Astrocyte (in vitro differentiated cells and primary cell): ENCODE results near the gene PTPN4. TPM values are rescaled to one million over a fixed set of nuclear protein-coding genes. Genes with fewer than 3 reads are reported as not detected.

Experiments used
- DNase-seq: peaks from one replicate; pipeline ENCODE4 v3.0.0-alpha.2; 2010; ENCODE audit warnings: low read depth
- FAIRE-seq: peaks from 2 replicates; lab custom pipeline; 2011; peaks lifted over from hg19 to GRCh38; lab: Jason Lieb, UNC
- H2AFZ ChIP-seq: 2 replicates; pipeline ENCODE4 v1.6.0; 2012; ENCODE audit warnings: low read depth, low read length, inconsistent platforms
- H3K27ac ChIP-seq: 2 replicates; pipeline ENCODE4 v1.5.1; 2011; ENCODE audit warnings: low read depth, low read length, inconsistent platforms
- H3K27me3 ChIP-seq: 2 replicates; pipeline ENCODE4 v1.6.0; 2011; ENCODE audit warnings: low read length, inconsistent platforms; ENCODE audit not compliant: insufficient read depth
- H3K36me3 ChIP-seq: 2 replicates; pipeline ENCODE4 v1.5.1; 2011; ENCODE audit warnings: low read length, inconsistent platforms; ENCODE audit not compliant: insufficient read depth
- H3K4me1 ChIP-seq: 2 replicates; pipeline ENCODE4 v1.5.1; 2011; ENCODE audit warnings: low read length, inconsistent platforms; ENCODE audit not compliant: insufficient read depth
- H3K4me2 ChIP-seq: 2 replicates; pipeline ENCODE4 v1.6.0; 2012; ENCODE audit warnings: low read length, inconsistent platforms
- H3K4me3 ChIP-seq: 2 replicates; pipeline ENCODE4 v1.5.1; 2011; ENCODE audit warnings: low read depth, mild to moderate bottlenecking, low read length, inconsistent platforms; ENCODE audit not compliant: insufficient read depth
- H3K79me2 ChIP-seq: 2 replicates; pipeline ENCODE4 v1.6.0; 2012; ENCODE audit warnings: mild to moderate bottlenecking, low read length, inconsistent platforms; ENCODE audit not compliant: insufficient read depth
- H3K9ac ChIP-seq: 2 replicates; pipeline ENCODE4 v1.6.0; 2012; ENCODE audit warnings: mild to moderate bottlenecking, low read length, inconsistent platforms
- H3K9me3 ChIP-seq: 2 replicates; pipeline ENCODE4 v1.5.1; 2012; ENCODE audit warnings: low read depth, mild to moderate bottlenecking, low read length, inconsistent platforms; ENCODE audit not compliant: insufficient read depth
- H4K20me1 ChIP-seq: 2 replicates; pipeline ENCODE4 v1.6.0; 2012; ENCODE audit warnings: low read length, inconsistent platforms; ENCODE audit not compliant: insufficient read depth
- H3K27ac Mint-ChIP-seq: one replicate; pipeline ENCODE4 v1.8.0; 2021; ENCODE audit warnings: mild to moderate bottlenecking, mixed read lengths; ENCODE audit not compliant: unreplicated experiment
- H3K27me3 Mint-ChIP-seq: one replicate; pipeline ENCODE4 v1.8.0; 2021; ENCODE audit warnings: low read depth, mixed read lengths; ENCODE audit not compliant: unreplicated experiment
- H3K36me3 Mint-ChIP-seq: one replicate; pipeline ENCODE4 v1.8.0; 2021; ENCODE audit warnings: low read depth, mixed read lengths; ENCODE audit not compliant: unreplicated experiment
- H3K4me1 Mint-ChIP-seq: one replicate; pipeline ENCODE4 v1.8.0; 2021; ENCODE audit warnings: low read depth, mixed read lengths; ENCODE audit not compliant: unreplicated experiment
- H3K4me3 Mint-ChIP-seq: one replicate; pipeline ENCODE4 v1.8.0; 2021; ENCODE audit warnings: mild to moderate bottlenecking, moderate library complexity, mixed read lengths; ENCODE audit not compliant: unreplicated experiment
- H3K9me3 Mint-ChIP-seq: one replicate; pipeline ENCODE4 v1.8.0; 2021; ENCODE audit warnings: mild to moderate bottlenecking, mixed read lengths; ENCODE audit not compliant: unreplicated experiment
- CTCF ChIP-seq: IDR thresholded peaks from 2 replicates; pipeline ENCODE4 v1.5.1; 2011; ENCODE audit warnings: low read depth, mild to moderate bottlenecking, inconsistent platforms, low read length, moderate library complexity; ENCODE audit not compliant: insufficient read depth
- EZH2 ChIP-seq: IDR thresholded peaks from 2 replicates; pipeline ENCODE4 v1.6.1; 2012; ENCODE audit warnings: mild to moderate bottlenecking, low read length, inconsistent platforms; ENCODE audit not compliant: insufficient read depth
- total RNA-seq: library from RNA; stranded (reverse); gene quantifications from 2 replicates; pipeline ENCODE4 v1.2.1, GENCODE V29; 2021

The PTPN4 gene
- total RNA-seq, 1 donor from 2014 or later: 38.2 TPM

DNA sequence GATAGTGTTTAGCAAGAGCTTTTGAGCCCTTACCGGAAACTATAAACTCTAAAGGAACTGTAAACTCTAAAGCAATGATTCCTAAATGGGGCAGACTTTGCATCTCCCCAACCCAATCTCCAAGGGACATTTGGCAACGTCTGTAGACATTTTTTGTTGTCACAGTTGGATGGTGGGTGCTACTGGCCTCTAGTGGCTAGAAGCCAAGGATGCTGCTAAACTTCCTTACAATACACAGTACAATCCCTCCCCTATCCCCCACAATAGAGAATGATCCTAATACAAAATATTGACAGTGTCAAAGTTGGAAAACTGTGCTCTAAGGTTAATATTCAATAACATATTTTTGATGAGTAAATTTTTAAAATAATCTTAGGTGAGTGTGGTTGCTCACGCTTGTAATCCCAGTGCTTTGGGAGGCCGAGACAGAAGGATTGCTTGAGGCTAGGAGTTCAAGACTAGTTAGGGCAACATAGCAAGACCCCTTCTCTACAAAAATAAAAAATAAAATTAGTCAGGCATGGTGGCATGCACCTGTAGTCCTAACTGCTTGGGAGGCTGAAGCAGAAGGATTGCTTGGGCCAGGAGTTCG, 66.7 kb downstream of the PTPN4 start:
- Mint-ChIP-seq H3K36me3 (peaks cover 7% of the 10 kb centered on the region), H3K4me3 (no peak overlapping the region), H3K27me3 (no peaks in the 10 kb centered on the region), H3K4me1 (peaks cover 4% of the 10 kb centered on the region), H3K27ac (no peak overlapping the region), H3K9me3 (peaks cover 2% of the 10 kb centered on the region)
- no peak for DNase-seq
- Histone ChIP-seq H3K9ac (no peak overlapping the region), H3K4me1 (no peaks in the 10 kb centered on the region), H3K27me3 (no peaks in the 10 kb centered on the region), H3K36me3 (no peaks in the 10 kb centered on the region), H3K79me2 (peaks cover 5% of the 10 kb centered on the region), H2AFZ (no peak overlapping the region), H3K9me3 (no peaks in the 10 kb centered on the region), H4K20me1 (peaks cover 29% of the 10 kb centered on the region), H3K27ac (no peak overlapping the region), H3K4me2 (no peak overlapping the region), H3K4me3 (no peak overlapping the region)
- FAIRE-seq: no peak
- TF ChIP-seq CTCF (peak; percentile 58), EZH2 (no peak)

DNA sequence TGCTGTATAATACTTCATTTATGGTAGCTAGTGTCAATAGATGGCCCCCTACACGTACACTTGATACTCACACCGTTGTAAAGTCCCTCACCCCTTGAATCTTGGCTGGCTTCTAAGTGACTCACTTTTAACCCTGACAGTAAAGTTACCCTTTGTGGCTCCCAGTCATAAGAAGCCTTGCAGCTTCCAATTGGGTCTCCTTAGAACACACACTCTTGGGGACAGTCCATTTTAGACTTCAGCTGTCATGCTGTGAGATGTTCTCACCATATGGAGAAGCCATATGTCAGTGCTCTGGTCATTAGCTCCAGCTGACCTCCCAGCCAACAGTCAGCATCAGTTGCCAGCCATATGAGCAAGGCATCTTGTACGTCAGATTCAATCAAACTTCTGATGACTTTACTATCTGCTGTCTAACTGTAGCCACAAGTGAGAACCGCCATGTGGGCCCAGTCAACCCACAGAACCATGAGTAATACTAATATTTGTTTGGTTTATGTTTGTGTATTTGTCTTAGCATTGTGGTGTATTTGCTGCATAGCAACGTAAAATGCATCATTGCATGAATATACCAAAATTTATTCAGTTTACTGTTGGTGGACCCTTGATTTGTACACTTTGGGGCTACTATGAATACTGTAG, 68.3 kb downstream of the PTPN4 start:
- no peaks in the 10 kb centered on the region for H3K27me3 ChIP-seq
- Mint-ChIP-seq H3K27ac (no peak overlapping the region), H3K4me3 (no peak overlapping the region), H3K36me3 (peaks cover 7% of the 10 kb centered on the region), H3K9me3 (peaks cover 4% of the 10 kb centered on the region), H3K4me1 (no peaks in the 10 kb centered on the region), H3K27me3 (no peaks in the 10 kb centered on the region)
- H2AFZ ChIP-seq: no peak overlapping the region
- no peaks in the 10 kb centered on the region for H3K4me1 ChIP-seq
- H3K79me2 ChIP-seq: peaks cover 5% of the 10 kb centered on the region
- TF ChIP-seq CTCF (no peak), EZH2 (no peak)
- no peaks in the 10 kb centered on the region for H3K9me3 ChIP-seq
- H3K36me3 ChIP-seq: no peaks in the 10 kb centered on the region
- no peak overlapping the region for H3K4me3 ChIP-seq
- DNase-seq: peak; percentile 45
- H4K20me1 ChIP-seq: peaks cover 23% of the 10 kb centered on the region
- H3K9ac ChIP-seq: no peak overlapping the region
- H3K27ac ChIP-seq: no peak overlapping the region
- FAIRE-seq: no peak
- H3K4me2 ChIP-seq: no peak overlapping the region
